Neural cell (in vitro differentiated cells): ENCODE results near the gene HSD11B2. TPM values are rescaled to one million over a fixed set of nuclear protein-coding genes. Genes with fewer than 3 reads are reported as not detected.

Experiments
- H2AFZ ChIP-seq: fragments of 200-600, 300-800 bp; sonication (generic), shearing (Covaris generic); 2 replicates; pipeline ENCODE4 v1.6.0; 2014; ENCODE audit warnings: low read depth, mild to moderate bottlenecking, antibody characterized with exemption, low read length, moderate library complexity
- H3F3A ChIP-seq: fragments of 200-600 bp; shearing (Covaris generic); 2 replicates; pipeline ENCODE4 v1.6.1; 2016; ENCODE audit warnings: mild to moderate bottlenecking, moderate library complexity, mixed read lengths, antibody characterized with exemption, low read length; ENCODE audit not compliant: insufficient read depth, poor library complexity, severe bottlenecking
- H3K27ac ChIP-seq: fragments of 200-600, 300-800 bp; sonication (generic), shearing (Covaris generic); 2 replicates; pipeline ENCODE4 v1.5.1; 2014; ENCODE audit warnings: mild to moderate bottlenecking, low read length, moderate library complexity
- H3K27me3 ChIP-seq: fragments of 300-800, 200-600 bp; sonication (generic), shearing (Covaris generic); 2 replicates; pipeline ENCODE4 v1.6.0; 2014; ENCODE audit warnings: mild to moderate bottlenecking, low read depth, low read length, moderate library complexity; ENCODE audit not compliant: insufficient read depth
- H3K36me3 ChIP-seq: fragments of 300-800, 200-600 bp; sonication (generic), shearing (Covaris generic); 2 replicates; pipeline ENCODE4 v1.5.1; 2014; ENCODE audit warnings: mild to moderate bottlenecking, antibody characterized with exemption, low read length, moderate library complexity; ENCODE audit not compliant: insufficient read depth
- H3K4me2 ChIP-seq: fragments of 300-800, 200-600 bp; sonication (generic), shearing (Covaris generic); 2 replicates; pipeline ENCODE4 v1.6.0; 2014; ENCODE audit warnings: mild to moderate bottlenecking, low read length
- H3K4me3 ChIP-seq: fragments of 300-800, 200-600 bp; sonication (generic), shearing (Covaris generic); 2 replicates; pipeline ENCODE4 v1.5.1; 2014; ENCODE audit warnings: mild to moderate bottlenecking, low read length, moderate library complexity
- H3K79me2 ChIP-seq: fragments of 200-600 bp; shearing (Covaris generic); replicated peaks from 2 replicates; pipeline ENCODE4 v1.6.0; 2014; ENCODE audit warnings: mild to moderate bottlenecking, low read length, moderate library complexity; ENCODE audit not compliant: insufficient read depth
- H3K9ac ChIP-seq: fragments of 300-800, 200-600 bp; sonication (generic), shearing (Covaris generic); 2 replicates; pipeline ENCODE4 v1.6.1; 2016; ENCODE audit warnings: mild to moderate bottlenecking, low read length, mixed read lengths
- H3K9me2 ChIP-seq: fragments of 200-600 bp; shearing (Covaris generic); 2 replicates; pipeline ENCODE4 v1.6.1; 2016; ENCODE audit warnings: mild to moderate bottlenecking, low read length, mixed read lengths; ENCODE audit not compliant: insufficient read depth
- H3K9me3 ChIP-seq: fragments of 200-600, 300-800 bp; sonication (generic), shearing (Covaris generic); 2 replicates; pipeline ENCODE4 v1.6.1; 2016; ENCODE audit warnings: mild to moderate bottlenecking, mixed run types, low read length, moderate library complexity, mixed read lengths
- H4K20me1 ChIP-seq: fragments of 200-600 bp; shearing (Covaris generic); 2 replicates; pipeline ENCODE4 v1.6.1; 2016; ENCODE audit warnings: mild to moderate bottlenecking, mixed run types; ENCODE audit not compliant: insufficient read depth
- CTCF ChIP-seq: fragments of 450-650 bp; IDR thresholded peaks from 2 replicates; pipeline ENCODE4 v1.5.1; 2014; ENCODE audit warnings: antibody characterized with exemption, mild to moderate bottlenecking, moderate library complexity; ENCODE audit not compliant: poor library complexity, severe bottlenecking
- EP300 ChIP-seq: fragments of 450-650 bp; conservative IDR thresholded peaks from 2 replicates; pipeline ENCODE4 v1.6.1; 2014; ENCODE audit warnings: antibody characterized with exemption, mild to moderate bottlenecking, moderate library complexity; ENCODE audit not compliant: poor library complexity, severe bottlenecking
- EZH2 ChIP-seq: fragments of 200-600, 300-800 bp; shearing (Covaris generic), sonication (generic); IDR thresholded peaks from 2 replicates; pipeline ENCODE4 v1.6.1; 2014; ENCODE audit warnings: antibody characterized with exemption, low read length, borderline replicate concordance, mild to moderate bottlenecking; ENCODE audit not compliant: insufficient read depth, poor library complexity, severe bottlenecking
- MXI1 ChIP-seq: fragments of 450-650 bp; conservative IDR thresholded peaks from 2 replicates; pipeline ENCODE4 v1.6.1; 2014; ENCODE audit warnings: antibody characterized with exemption, mild to moderate bottlenecking; ENCODE audit not compliant: poor library complexity, severe bottlenecking
- POLR2AphosphoS5 ChIP-seq: IDR thresholded peaks from 2 replicates; pipeline ENCODE4 v1.6.1; 2012
- RAD21 ChIP-seq: fragments of 450-650 bp; conservative IDR thresholded peaks from 2 replicates; pipeline ENCODE4 v1.6.1; 2014; ENCODE audit warnings: antibody characterized with exemption, mild to moderate bottlenecking, moderate library complexity
- REST ChIP-seq: IDR thresholded peaks from 2 replicates; pipeline ENCODE4 v1.6.1; 2012; ENCODE audit warnings: borderline replicate concordance
- SMC3 ChIP-seq: fragments of 450-650 bp; conservative IDR thresholded peaks from 2 replicates; pipeline ENCODE4 v1.6.1; 2014; ENCODE audit warnings: antibody characterized with exemption, mild to moderate bottlenecking, moderate library complexity; ENCODE audit not compliant: poor library complexity
- TAF1 ChIP-seq: IDR thresholded peaks from 2 replicates; pipeline ENCODE4 v1.6.1; 2012; ENCODE audit warnings: low read depth
- polyA plus RNA-seq: library from polyadenylated mRNA; depleted of rRNA; stranded (reverse); fragments of >200 nt; gene quantifications from 2 replicates; pipeline ENCODE4 v1.2.3, GENCODE V29; 2014

HSD11B2 gene
- polyA plus RNA-seq, 1 donor from 2014 or later: 0.24 TPM

- Histone ChIP-seq H3F3A (no peaks in the 10 kb centered on the region), H3K27me3 (no peaks in the 10 kb centered on the region), H3K9me3 (no peaks in the 10 kb centered on the region), H2AFZ (no peak overlapping the region), H3K27ac (no peak overlapping the region), H3K79me2 (no peaks in the 10 kb centered on the region), H3K4me2 (no peak overlapping the region), H3K4me3 (no peak overlapping the region), H4K20me1 (no peaks in the 10 kb centered on the region), H3K9ac (no peak overlapping the region), H3K36me3 (no peaks in the 10 kb centered on the region), H3K9me2 (no peaks in the 10 kb centered on the region)
- TF ChIP-seq MXI1 (no peak), SMC3 (no peak), TAF1 (no peak), POLR2AphosphoS5 (no peak), EP300 (no peak), REST (no peak), EZH2 (no peak), RAD21 (no peak), CTCF (no peak)
These were observed 7.3 kb downstream of the HSD11B2 start for GRCh38 chr16:67438098-67438791.

- Histone ChIP-seq H3K27ac (no peak overlapping the region), H3K4me2 (no peak overlapping the region), H3K36me3 (no peaks in the 10 kb centered on the region)
These were observed 8.0 kb downstream of the HSD11B2 start for GRCh38 chr16:67438824-67439393.

More at GRCh38 chr16:67438824-67439393, 8.0 kb downstream of the HSD11B2 start:
- Histone ChIP-seq H3K79me2 (no peaks in the 10 kb centered on the region), H4K20me1 (no peaks in the 10 kb centered on the region), H3K27me3 (no peaks in the 10 kb centered on the region), H3K9ac (no peak overlapping the region), H2AFZ (no peak overlapping the region), H3K4me3 (no peak overlapping the region), H3F3A (no peaks in the 10 kb centered on the region), H3K9me2 (no peaks in the 10 kb centered on the region), H3K9me3 (no peaks in the 10 kb centered on the region)
- TF ChIP-seq POLR2AphosphoS5: no peak
- no peak for TF ChIP-seq EZH2
- no peak for TF ChIP-seq REST
- no peak for TF ChIP-seq MXI1
- no peak for TF ChIP-seq TAF1
- no peak for TF ChIP-seq SMC3
- TF ChIP-seq CTCF: no peak
- TF ChIP-seq RAD21: no peak
- no peak for TF ChIP-seq EP300
